Upper lobe of right lung (tissue), 1 donor: ENCODE measurements around the gene RAB17. TPM values are rescaled to one million over a fixed set of nuclear protein-coding genes. Genes with fewer than 3 reads are reported as not detected.

Experiments used
- ATAC-seq: fragments of 200-7000 bp; cut with Tn5 transposase; one replicate; pipeline ENCODE4 v1.9.1; 2020; ENCODE audit warnings: mild to moderate bottlenecking, moderate library complexity
- DNase-seq: peaks from one replicate; pipeline ENCODE4 v3.0.0-alpha.2; 2020
- H3K27ac ChIP-seq: fragments of 200-600 bp; one replicate; pipeline ENCODE4 v1.8.0; 2022
- H3K27me3 ChIP-seq: fragments of 200-600 bp; one replicate; pipeline ENCODE4 v1.8.0; 2022; ENCODE audit warnings: mild to moderate bottlenecking
- H3K36me3 ChIP-seq: fragments of 200-600 bp; one replicate; pipeline ENCODE4 v1.8.0; 2022
- H3K4me1 ChIP-seq: fragments of 200-600 bp; one replicate; pipeline ENCODE4 v1.8.0; 2022
- H3K4me3 ChIP-seq: fragments of 200-600 bp; one replicate; pipeline ENCODE4 v1.8.0; 2022; ENCODE audit warnings: mild to moderate bottlenecking
- H3K9me3 ChIP-seq: fragments of 200-600 bp; one replicate; pipeline ENCODE4 v1.8.0; 2022
- intact Hi-C: fragments of 100-400 bp; cut with DNase I; formaldehyde crosslinking; loops from one replicate; pipeline ENCODE4 v1.11.0; 2022
- total RNA-seq: library from RNA; stranded (reverse); fragmentation: NEBNext Ultra II Directional; extraction: Animal tissue kit (Norgen Biotek cat#: 25700); gene quantifications from one replicate; pipeline ENCODE4 v1.2.1, GENCODE V29; 2021
- TF ChIP-seq, protein P1 (sequence below): fragments of 200-600 bp; IDR thresholded peaks from one replicate; pipeline ENCODE4 v1.8.0; 2022; ENCODE audit warnings: antibody characterized with exemption
- donor health status: DM: no; HTN: yes; CAD: no; lungs with severe emphysema.

RAB17 gene
- total RNA-seq, 1 donor from 2014 or later = 50.9 TPM

DNA sequence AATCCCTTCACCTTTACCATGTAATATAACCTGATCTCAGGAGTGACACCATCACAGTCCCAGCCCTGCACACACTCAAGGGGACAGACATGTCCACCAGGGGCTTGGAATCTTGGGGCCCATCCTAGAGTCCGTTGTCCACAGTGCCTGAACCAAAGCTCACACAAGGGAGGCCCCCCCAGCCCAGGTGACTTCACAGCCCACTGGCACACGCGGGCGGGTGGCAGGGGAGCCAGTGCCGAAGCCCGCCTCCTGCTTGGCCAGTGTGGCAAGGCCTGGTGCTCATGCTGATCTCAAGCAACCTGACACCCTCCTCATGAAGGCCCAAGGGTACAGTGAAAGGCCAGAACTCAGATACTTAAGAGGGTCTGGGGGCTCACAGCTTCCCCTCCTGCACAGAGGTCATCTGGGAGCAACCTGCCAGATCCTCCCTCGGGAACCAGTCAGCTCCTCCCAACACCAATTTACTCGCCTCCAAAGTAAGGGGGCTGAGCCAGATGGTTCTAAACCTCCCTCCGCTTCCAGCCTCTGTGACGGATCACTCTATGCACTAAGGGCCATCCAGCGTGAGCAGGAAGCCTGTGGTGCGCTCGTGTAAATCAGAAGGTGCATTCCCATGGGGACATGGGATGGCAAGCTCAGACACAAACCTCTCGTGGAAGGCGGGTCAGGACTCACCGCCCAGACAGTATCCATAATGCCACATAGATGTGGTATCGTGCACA lies 3.2 kb upstream of the RAB17 start:
- ATAC-seq = no peak
- no peak for DNase-seq
- intact Hi-C loops = no loop called here
- no peaks in the 10 kb centered on the region for H3K9me3 ChIP-seq
- TF ChIP-seq, protein P1, sequence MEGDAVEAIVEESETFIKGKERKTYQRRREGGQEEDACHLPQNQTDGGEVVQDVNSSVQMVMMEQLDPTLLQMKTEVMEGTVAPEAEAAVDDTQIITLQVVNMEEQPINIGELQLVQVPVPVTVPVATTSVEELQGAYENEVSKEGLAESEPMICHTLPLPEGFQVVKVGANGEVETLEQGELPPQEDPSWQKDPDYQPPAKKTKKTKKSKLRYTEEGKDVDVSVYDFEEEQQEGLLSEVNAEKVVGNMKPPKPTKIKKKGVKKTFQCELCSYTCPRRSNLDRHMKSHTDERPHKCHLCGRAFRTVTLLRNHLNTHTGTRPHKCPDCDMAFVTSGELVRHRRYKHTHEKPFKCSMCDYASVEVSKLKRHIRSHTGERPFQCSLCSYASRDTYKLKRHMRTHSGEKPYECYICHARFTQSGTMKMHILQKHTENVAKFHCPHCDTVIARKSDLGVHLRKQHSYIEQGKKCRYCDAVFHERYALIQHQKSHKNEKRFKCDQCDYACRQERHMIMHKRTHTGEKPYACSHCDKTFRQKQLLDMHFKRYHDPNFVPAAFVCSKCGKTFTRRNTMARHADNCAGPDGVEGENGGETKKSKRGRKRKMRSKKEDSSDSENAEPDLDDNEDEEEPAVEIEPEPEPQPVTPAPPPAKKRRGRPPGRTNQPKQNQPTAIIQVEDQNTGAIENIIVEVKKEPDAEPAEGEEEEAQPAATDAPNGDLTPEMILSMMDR = no peak
- H3K4me1 ChIP-seq = no peaks in the 10 kb centered on the region
- no peak overlapping the region for H3K4me3 ChIP-seq
- no peaks in the 10 kb centered on the region for H3K27me3 ChIP-seq
- no peak overlapping the region for H3K27ac ChIP-seq
- no peaks in the 10 kb centered on the region for H3K36me3 ChIP-seq

DNA sequence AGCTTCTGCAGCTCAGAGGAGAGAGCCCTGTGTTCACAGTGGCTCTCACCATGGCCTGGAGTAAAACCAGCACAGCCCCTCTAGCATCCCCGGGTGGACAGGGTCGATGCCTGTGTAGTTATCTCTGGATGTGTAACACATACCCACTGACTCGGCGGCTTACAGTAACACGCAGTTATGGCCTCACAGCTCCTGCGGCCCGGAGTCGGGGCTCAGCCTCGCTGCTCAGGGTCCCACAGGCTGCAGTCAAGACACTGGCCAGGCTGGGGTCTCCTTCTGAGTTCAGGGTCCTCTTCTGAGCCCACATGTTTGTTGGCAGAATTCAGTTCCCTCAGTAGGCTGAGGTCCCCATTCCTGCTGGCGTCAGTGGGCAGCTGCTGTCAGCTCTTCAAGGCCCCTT lies 2.5 kb upstream of the RAB17 start:
- no peak for ATAC-seq
- Histone ChIP-seq H3K27me3 (no peaks in the 10 kb centered on the region), H3K9me3 (no peaks in the 10 kb centered on the region), H3K27ac (no peak overlapping the region), H3K4me1 (no peaks in the 10 kb centered on the region), H3K4me3 (no peak overlapping the region), H3K36me3 (no peaks in the 10 kb centered on the region)
- DNase-seq = no peak
- TF ChIP-seq, protein P1 = no peak
- intact Hi-C loops = no loop called here

DNA sequence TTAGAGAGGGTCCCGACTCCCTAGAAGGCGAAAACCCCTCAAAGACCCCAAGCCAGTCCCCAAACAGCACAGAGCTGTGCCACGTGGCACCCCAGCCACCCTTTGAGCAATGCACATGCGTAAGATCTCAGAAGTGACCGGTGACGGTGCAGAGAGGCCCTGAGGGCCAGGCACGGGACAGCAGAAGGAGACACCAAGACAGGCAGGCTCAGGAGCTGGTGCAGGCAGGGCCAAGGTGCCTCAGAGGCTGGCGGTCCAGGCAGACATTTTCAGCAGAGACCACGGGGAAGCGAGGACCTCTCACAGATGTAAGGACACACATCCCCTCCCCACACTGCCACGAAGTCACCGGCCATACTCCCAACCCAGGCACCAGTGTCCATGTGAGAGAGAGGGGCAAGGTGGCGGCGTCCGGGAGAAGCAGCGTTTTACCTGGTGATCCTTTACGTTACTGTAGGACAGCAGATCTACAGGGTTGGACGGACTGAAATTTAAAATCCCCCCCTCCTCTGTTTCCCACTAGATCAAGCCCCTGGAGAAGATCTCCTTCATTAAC lies 2.0 kb upstream of the RAB17 start:
- Histone ChIP-seq H3K36me3 (no peaks in the 10 kb centered on the region), H3K27ac (peak overlapping the region; percentile 84), H3K9me3 (no peaks in the 10 kb centered on the region), H3K4me1 (no peaks in the 10 kb centered on the region), H3K27me3 (no peaks in the 10 kb centered on the region), H3K4me3 (no peak overlapping the region)
- DNase-seq (no peak), ATAC-seq (no peak)
- TF ChIP-seq, protein P1 = no peak
- intact Hi-C loops = no loop called here

DNA sequence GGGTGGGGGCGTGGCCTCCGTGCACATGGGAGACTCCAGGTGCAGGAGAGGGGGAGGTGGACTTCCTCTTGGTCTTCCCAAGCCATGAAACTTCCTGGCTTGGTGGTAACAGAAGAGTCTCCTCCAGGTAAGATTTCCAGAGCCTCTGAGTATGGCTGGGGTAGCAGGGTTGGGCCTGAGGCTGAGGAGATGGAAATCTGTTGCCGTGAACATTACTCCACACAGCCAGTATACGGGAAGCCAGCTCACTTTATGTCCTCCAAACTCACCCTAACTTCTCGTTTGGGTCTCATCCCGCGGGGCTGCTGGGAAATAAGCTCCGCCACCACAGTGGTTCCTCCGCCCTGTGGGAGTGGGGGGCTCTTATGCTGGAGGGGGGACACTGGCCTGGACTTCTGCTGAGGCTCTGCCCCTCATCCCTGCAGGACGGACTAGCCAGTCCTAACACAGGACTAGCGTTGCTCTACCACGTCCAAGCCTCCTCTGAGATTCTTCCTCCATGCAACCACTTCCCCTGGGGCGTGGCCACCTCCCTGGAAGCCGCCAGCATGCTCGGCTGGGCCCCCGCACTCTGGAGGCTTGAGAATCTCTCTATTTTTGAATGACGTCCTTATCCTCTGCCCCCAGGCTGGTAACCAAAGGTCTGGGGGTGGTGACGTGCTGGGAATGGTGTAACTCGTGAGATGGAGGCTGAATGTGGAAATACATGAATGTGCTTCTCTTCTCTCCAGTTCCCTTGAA lies 777 bp upstream of the RAB17 start:
- no peaks in the 10 kb centered on the region for H3K9me3 ChIP-seq
- peak overlapping the region; percentile 41 for H3K4me3 ChIP-seq
- no peaks in the 10 kb centered on the region for H3K27me3 ChIP-seq
- ATAC-seq (peak; percentile 65), DNase-seq (peak; percentile 88)
- intact Hi-C loops = no loop called here
- no peaks in the 10 kb centered on the region for H3K36me3 ChIP-seq
- no peaks in the 10 kb centered on the region for H3K4me1 ChIP-seq
- TF ChIP-seq, protein P1 = no peak
- H3K27ac ChIP-seq = peak overlapping the region; percentile 84

DNA sequence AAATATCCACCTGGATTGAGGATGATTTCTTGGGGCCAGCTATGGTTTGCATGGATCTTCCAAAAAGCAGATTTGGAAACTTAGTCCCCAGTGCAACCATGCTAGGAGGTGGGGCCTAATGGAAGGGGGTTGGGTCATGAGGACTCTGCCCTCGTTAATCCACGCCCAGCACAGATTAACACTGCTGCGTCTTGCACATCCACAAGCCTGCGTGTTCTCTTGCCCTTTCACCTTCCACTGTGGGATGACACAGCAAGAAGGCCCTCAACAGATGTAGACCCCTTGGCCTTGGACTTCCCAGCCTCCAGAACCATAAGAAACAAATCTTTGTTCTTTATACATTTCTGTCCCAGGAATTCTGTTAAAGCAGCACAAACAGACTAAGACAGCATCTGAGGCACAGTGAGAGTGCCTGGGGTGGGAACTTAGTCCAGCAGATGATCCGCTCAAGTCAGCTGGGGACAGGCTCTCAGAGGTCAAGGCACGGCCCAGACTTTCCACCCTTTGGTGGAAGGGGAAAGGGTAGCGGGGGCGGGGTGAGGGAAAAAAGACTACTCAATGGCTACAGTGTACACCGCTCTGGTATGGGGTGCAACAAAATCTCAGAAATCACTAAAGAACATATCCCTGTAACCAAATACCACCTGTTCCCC lies 2.4 kb downstream of the RAB17 start:
- Histone ChIP-seq H3K9me3 (no peaks in the 10 kb centered on the region), H3K4me3 (no peak overlapping the region), H3K27me3 (no peaks in the 10 kb centered on the region), H3K4me1 (no peaks in the 10 kb centered on the region), H3K36me3 (no peaks in the 10 kb centered on the region), H3K27ac (no peak overlapping the region)
- TF ChIP-seq, protein P1 = no peak
- ATAC-seq = no peak
- intact Hi-C loops = no loop called here
- no peak for DNase-seq
